Neural cell (in vitro differentiated cells): Measurements from ENCODE around the gene EML6. TPM values are rescaled to one million over a fixed set of nuclear protein-coding genes. Genes with fewer than 3 reads are reported as not detected.

Experiments used
- H2AFZ ChIP-seq: fragments of 200-600, 300-800 bp; sonication (generic), shearing (Covaris generic); 2 replicates; pipeline ENCODE4 v1.6.0; 2014; ENCODE audit warnings: low read depth, mild to moderate bottlenecking, antibody characterized with exemption, low read length, moderate library complexity
- H3F3A ChIP-seq: fragments of 200-600 bp; shearing (Covaris generic); 2 replicates; pipeline ENCODE4 v1.6.1; 2016; ENCODE audit warnings: mild to moderate bottlenecking, moderate library complexity, mixed read lengths, antibody characterized with exemption, low read length; ENCODE audit not compliant: insufficient read depth, poor library complexity, severe bottlenecking
- H3K27ac ChIP-seq: fragments of 200-600, 300-800 bp; sonication (generic), shearing (Covaris generic); 2 replicates; pipeline ENCODE4 v1.5.1; 2014; ENCODE audit warnings: mild to moderate bottlenecking, low read length, moderate library complexity
- H3K27me3 ChIP-seq: fragments of 300-800, 200-600 bp; sonication (generic), shearing (Covaris generic); 2 replicates; pipeline ENCODE4 v1.6.0; 2014; ENCODE audit warnings: mild to moderate bottlenecking, low read depth, low read length, moderate library complexity; ENCODE audit not compliant: insufficient read depth
- H3K36me3 ChIP-seq: fragments of 300-800, 200-600 bp; sonication (generic), shearing (Covaris generic); 2 replicates; pipeline ENCODE4 v1.5.1; 2014; ENCODE audit warnings: mild to moderate bottlenecking, antibody characterized with exemption, low read length, moderate library complexity; ENCODE audit not compliant: insufficient read depth
- H3K4me2 ChIP-seq: fragments of 300-800, 200-600 bp; sonication (generic), shearing (Covaris generic); 2 replicates; pipeline ENCODE4 v1.6.0; 2014; ENCODE audit warnings: mild to moderate bottlenecking, low read length
- H3K4me3 ChIP-seq: fragments of 300-800, 200-600 bp; sonication (generic), shearing (Covaris generic); 2 replicates; pipeline ENCODE4 v1.5.1; 2014; ENCODE audit warnings: mild to moderate bottlenecking, low read length, moderate library complexity
- H3K79me2 ChIP-seq: fragments of 200-600 bp; shearing (Covaris generic); replicated peaks from 2 replicates; pipeline ENCODE4 v1.6.0; 2014; ENCODE audit warnings: mild to moderate bottlenecking, low read length, moderate library complexity; ENCODE audit not compliant: insufficient read depth
- H3K9ac ChIP-seq: fragments of 300-800, 200-600 bp; sonication (generic), shearing (Covaris generic); 2 replicates; pipeline ENCODE4 v1.6.1; 2016; ENCODE audit warnings: mild to moderate bottlenecking, low read length, mixed read lengths
- H3K9me2 ChIP-seq: fragments of 200-600 bp; shearing (Covaris generic); 2 replicates; pipeline ENCODE4 v1.6.1; 2016; ENCODE audit warnings: mild to moderate bottlenecking, low read length, mixed read lengths; ENCODE audit not compliant: insufficient read depth
- H3K9me3 ChIP-seq: fragments of 200-600, 300-800 bp; sonication (generic), shearing (Covaris generic); 2 replicates; pipeline ENCODE4 v1.6.1; 2016; ENCODE audit warnings: mild to moderate bottlenecking, mixed run types, low read length, moderate library complexity, mixed read lengths
- H4K20me1 ChIP-seq: fragments of 200-600 bp; shearing (Covaris generic); 2 replicates; pipeline ENCODE4 v1.6.1; 2016; ENCODE audit warnings: mild to moderate bottlenecking, mixed run types; ENCODE audit not compliant: insufficient read depth
- CTCF ChIP-seq: fragments of 450-650 bp; IDR thresholded peaks from 2 replicates; pipeline ENCODE4 v1.5.1; 2014; ENCODE audit warnings: antibody characterized with exemption, mild to moderate bottlenecking, moderate library complexity; ENCODE audit not compliant: poor library complexity, severe bottlenecking
- EP300 ChIP-seq: fragments of 450-650 bp; conservative IDR thresholded peaks from 2 replicates; pipeline ENCODE4 v1.6.1; 2014; ENCODE audit warnings: antibody characterized with exemption, mild to moderate bottlenecking, moderate library complexity; ENCODE audit not compliant: poor library complexity, severe bottlenecking
- EZH2 ChIP-seq: fragments of 200-600, 300-800 bp; shearing (Covaris generic), sonication (generic); IDR thresholded peaks from 2 replicates; pipeline ENCODE4 v1.6.1; 2014; ENCODE audit warnings: antibody characterized with exemption, low read length, borderline replicate concordance, mild to moderate bottlenecking; ENCODE audit not compliant: insufficient read depth, poor library complexity, severe bottlenecking
- MXI1 ChIP-seq: fragments of 450-650 bp; conservative IDR thresholded peaks from 2 replicates; pipeline ENCODE4 v1.6.1; 2014; ENCODE audit warnings: antibody characterized with exemption, mild to moderate bottlenecking; ENCODE audit not compliant: poor library complexity, severe bottlenecking
- POLR2AphosphoS5 ChIP-seq: IDR thresholded peaks from 2 replicates; pipeline ENCODE4 v1.6.1; 2012
- RAD21 ChIP-seq: fragments of 450-650 bp; conservative IDR thresholded peaks from 2 replicates; pipeline ENCODE4 v1.6.1; 2014; ENCODE audit warnings: antibody characterized with exemption, mild to moderate bottlenecking, moderate library complexity
- REST ChIP-seq: IDR thresholded peaks from 2 replicates; pipeline ENCODE4 v1.6.1; 2012; ENCODE audit warnings: borderline replicate concordance
- SMC3 ChIP-seq: fragments of 450-650 bp; conservative IDR thresholded peaks from 2 replicates; pipeline ENCODE4 v1.6.1; 2014; ENCODE audit warnings: antibody characterized with exemption, mild to moderate bottlenecking, moderate library complexity; ENCODE audit not compliant: poor library complexity
- TAF1 ChIP-seq: IDR thresholded peaks from 2 replicates; pipeline ENCODE4 v1.6.1; 2012; ENCODE audit warnings: low read depth
- polyA plus RNA-seq: library from polyadenylated mRNA; depleted of rRNA; stranded (reverse); fragments of >200 nt; gene quantifications from 2 replicates; pipeline ENCODE4 v1.2.3, GENCODE V29; 2014

EML6 gene
- polyA plus RNA-seq, 1 donor from 2014 or later: 13.4 TPM

GRCh38 chr2:54712516-54712915, 10.9 kb upstream of the EML6 start:
- no peak for TF ChIP-seq EP300
- no peaks in the 10 kb centered on the region for H3K9me2 ChIP-seq
- no peaks in the 10 kb centered on the region for H3K9me3 ChIP-seq
- no peak overlapping the region for H3K4me2 ChIP-seq
- no peaks in the 10 kb centered on the region for H3K36me3 ChIP-seq
- no peak overlapping the region for H3K4me3 ChIP-seq
- no peaks in the 10 kb centered on the region for H3F3A ChIP-seq
- H2AFZ ChIP-seq: no peak overlapping the region
- H3K27me3 ChIP-seq: peaks cover 9% of the 10 kb centered on the region
- no peak overlapping the region for H3K27ac ChIP-seq
- H3K9ac ChIP-seq: no peak overlapping the region
- H4K20me1 ChIP-seq: no peaks in the 10 kb centered on the region
- H3K79me2 ChIP-seq: no peaks in the 10 kb centered on the region

- H4K20me1 ChIP-seq: no peaks in the 10 kb centered on the region
- H3F3A ChIP-seq: no peaks in the 10 kb centered on the region
- no peak overlapping the region for H3K27ac ChIP-seq
- H3K9me2 ChIP-seq: no peaks in the 10 kb centered on the region
- no peaks in the 10 kb centered on the region for H3K9me3 ChIP-seq
- no peak overlapping the region for H3K9ac ChIP-seq
- no peaks in the 10 kb centered on the region for H3K79me2 ChIP-seq
- no peak overlapping the region for H3K4me2 ChIP-seq
- TF ChIP-seq MXI1: no peak
- TF ChIP-seq REST: no peak
- no peak for TF ChIP-seq SMC3
- TF ChIP-seq RAD21: no peak
- TF ChIP-seq CTCF: no peak
- H3K27me3 ChIP-seq: no peaks in the 10 kb centered on the region
- no peak overlapping the region for H3K4me3 ChIP-seq
- H2AFZ ChIP-seq: no peak overlapping the region
- no peaks in the 10 kb centered on the region for H3K36me3 ChIP-seq
Measured at GRCh38 chr2:54714996-54715395, 8.5 kb upstream of the EML6 start.

- Histone ChIP-seq H3K9ac (no peak overlapping the region), H3K4me2 (no peak overlapping the region), H3K79me2 (no peaks in the 10 kb centered on the region), H3K36me3 (no peaks in the 10 kb centered on the region), H3K4me3 (no peak overlapping the region), H3K9me2 (no peaks in the 10 kb centered on the region), H4K20me1 (no peaks in the 10 kb centered on the region), H3K27ac (no peak overlapping the region), H3K9me3 (no peaks in the 10 kb centered on the region), H3F3A (no peaks in the 10 kb centered on the region), H2AFZ (no peak overlapping the region), H3K27me3 (no peaks in the 10 kb centered on the region)
- TF ChIP-seq REST (no peak), TAF1 (no peak), MXI1 (no peak), POLR2AphosphoS5 (no peak), EP300 (no peak), SMC3 (no peak), CTCF (no peak), EZH2 (no peak), RAD21 (no peak)
Measured at GRCh38 chr2:54716375-54716774, 7.1 kb upstream of the EML6 start.
